Prostate gland (tissue), 2 donors: ENCODE results near the gene RD3L. TPM values are rescaled to one million over a fixed set of nuclear protein-coding genes. Genes with fewer than 3 reads are reported as not detected.

Source experiments
- DNase-seq: peaks from one replicate; pipeline ENCODE4 v3.0.0-alpha.2; 2019; ENCODE audit warnings: low spot score
- H3K27ac ChIP-seq, 2 donors: fragments of 200-600 bp; sonication (generic); 2 replicates each; pipeline ENCODE4 v1.5.1; 2017 to 2019
- H3K27me3 ChIP-seq: fragments of 200-600 bp; sonication (generic); replicated peaks from 2 replicates; pipeline ENCODE4 v1.5.1; 2019; ENCODE audit not compliant: insufficient read depth
- H3K36me3 ChIP-seq, 2 donors: fragments of 200-600 bp; sonication (generic); 1 replicate in 1 of 2; 2 replicates in 1 of 2; pipeline versions ENCODE4 v1.5.1 to v1.8.1; 2017 to 2019
- H3K4me1 ChIP-seq: fragments of 200-600 bp; sonication (generic); replicated peaks from 2 replicates; pipeline ENCODE4 v1.5.1; 2019
- H3K4me3 ChIP-seq, 2 donors: fragments of 200-600 bp; sonication (generic); 2 replicates each; pipeline ENCODE4 v1.5.1; 2017 to 2019
- H3K9me3 ChIP-seq: fragments of 200-600 bp; sonication (generic); 2 replicates; pipeline ENCODE4 v1.5.1; 2017
- CTCF ChIP-seq, 4 experiments: fragments of 200-600 bp in 2 of 4; fragments of 450-650 bp in 2 of 4; sonication (generic) in 2 of 4; IDR thresholded peaks; 1 replicate in 3 of 4; 2 replicates in 1 of 4; pipeline ENCODE4 v1.5.1; 2016 to 2019; ENCODE audit warnings: antibody characterized with exemption in 4 of 4, mild to moderate bottlenecking in 2 of 4, moderate library complexity in 2 of 4
- POLR2A ChIP-seq: fragments of 450-650 bp; IDR thresholded peaks from one replicate; pipeline ENCODE4 v1.6.1; 2016; ENCODE audit warnings: antibody characterized with exemption, mild to moderate bottlenecking
- POLR2AphosphoS5 ChIP-seq: sonication (generic); formaldehyde crosslinking; IDR thresholded peaks from one replicate; pipeline ENCODE4 v1.6.1; 2017; ENCODE audit warnings: antibody characterized with exemption
- WGBS: methylation state at CpG from one replicate; pipeline ENCODE4 v1.1.5; 2018; 5-methylcytosine and 5-hydroxymethylcytosine counted together
- intact Hi-C: fragments of 100-400 bp; cut with DNase I; formaldehyde crosslinking; loops from one replicate; pipeline ENCODE4 v1.14.2; 2022
- total RNA-seq, 2 donors: library from RNA; depleted of rRNA; stranded (reverse); fragments of >200 nt; gene quantifications; one replicate each; pipeline ENCODE4 v1.1.0, GENCODE V29; 2016

The RD3L gene
- total RNA-seq, 2 donors from 2014 or later: not detected

- TF ChIP-seq POLR2A (no peak), CTCF (IDR thresholded peaks at IDR 0.05) (no peak), POLR2AphosphoS5 (no peak)
- H3K9me3 ChIP-seq: no peaks in the 10 kb centered on the region
- no peak for DNase-seq
- H3K4me3 ChIP-seq: no peak overlapping the region
- intact Hi-C loops: no loop called here
- WGBS: 74% methylated on average over 26 of the region's 27 CpGs
- H3K4me1 ChIP-seq: no peaks in the 10 kb centered on the region
- no peaks in the 10 kb centered on the region for H3K36me3 ChIP-seq
- H3K27me3 ChIP-seq: no peaks in the 10 kb centered on the region
- no peak overlapping the region for H3K27ac ChIP-seq
Measured at GRCh38 chr14:103897075-103897947, 45.0 kb downstream of the RD3L start.

GRCh38 chr14:103896578-103896977 is 45.8 kb downstream of the RD3L start:
- 82% methylated on average over 6 of the region's 6 CpGs for WGBS
- intact Hi-C loops: no loop called here
- Histone ChIP-seq H3K27me3 (no peaks in the 10 kb centered on the region), H3K27ac (no peak overlapping the region), H3K4me1 (no peaks in the 10 kb centered on the region), H3K9me3 (no peaks in the 10 kb centered on the region), H3K36me3 (no peaks in the 10 kb centered on the region), H3K4me3 (no peak overlapping the region)
- TF ChIP-seq POLR2A (no peak), POLR2AphosphoS5 (no peak), CTCF (IDR thresholded peaks at IDR 0.05) (no peak)
- no peak for DNase-seq

GRCh38 chr14:103894723-103895059 is 47.6 kb downstream of the RD3L start:
- no peaks in the 10 kb centered on the region for H3K9me3 ChIP-seq

GRCh38 chr14:103894034-103894722 is 48.2 kb downstream of the RD3L start:
- Histone ChIP-seq H3K9me3 (no peaks in the 10 kb centered on the region), H3K4me1 (peaks cover 3% of the 10 kb centered on the region), H3K36me3 (no peaks in the 10 kb centered on the region), H3K27me3 (no peaks in the 10 kb centered on the region), H3K4me3 (no peak overlapping the region), H3K27ac (no peak overlapping the region)
- intact Hi-C loops: no loop called here
- no peak for TF ChIP-seq POLR2A
- TF ChIP-seq CTCF (IDR thresholded peaks at IDR 0.05): no peak
- TF ChIP-seq POLR2AphosphoS5: no peak
- WGBS: 82% methylated on average over 26 of the region's 26 CpGs
- DNase-seq: no peak

More at GRCh38 chr14:103894723-103895059, 47.6 kb downstream of the RD3L start:
- no peak overlapping the region for H3K4me3 ChIP-seq
- H3K27ac ChIP-seq: no peak overlapping the region
- WGBS: 74% methylated on average over 7 of the region's 7 CpGs
- no peak for TF ChIP-seq POLR2AphosphoS5
- no peak for TF ChIP-seq POLR2A
- no peak for TF ChIP-seq CTCF (IDR thresholded peaks at IDR 0.05)
- H3K4me1 ChIP-seq: no peaks in the 10 kb centered on the region
- intact Hi-C loops: no loop called here
- DNase-seq: no peak
- H3K36me3 ChIP-seq: no peaks in the 10 kb centered on the region
- H3K27me3 ChIP-seq: no peaks in the 10 kb centered on the region

GRCh38 chr14:103892247-103892646 is 50.1 kb downstream of the RD3L start:
- H3K4me3 ChIP-seq: no peak overlapping the region
- H3K9me3 ChIP-seq: no peaks in the 10 kb centered on the region
- TF ChIP-seq CTCF (IDR thresholded peaks at IDR 0.05) (no peak), POLR2A (no peak), POLR2AphosphoS5 (no peak)
- no peak for DNase-seq
- intact Hi-C loops: no loop called here
- no peaks in the 10 kb centered on the region for H3K36me3 ChIP-seq
- 84% methylated on average over 8 of the region's 8 CpGs for WGBS
- no peak overlapping the region for H3K27ac ChIP-seq
- H3K4me1 ChIP-seq: peaks cover 3% of the 10 kb centered on the region
- H3K27me3 ChIP-seq: no peaks in the 10 kb centered on the region
